ENCODE results near the gene GPC1.
"Not testable (repeated sequence)": the region's sequence is repeated elsewhere in the genome, so short reads cannot be mapped to it uniquely, and the experiment has no call there.

GPC1 gene, protein sequence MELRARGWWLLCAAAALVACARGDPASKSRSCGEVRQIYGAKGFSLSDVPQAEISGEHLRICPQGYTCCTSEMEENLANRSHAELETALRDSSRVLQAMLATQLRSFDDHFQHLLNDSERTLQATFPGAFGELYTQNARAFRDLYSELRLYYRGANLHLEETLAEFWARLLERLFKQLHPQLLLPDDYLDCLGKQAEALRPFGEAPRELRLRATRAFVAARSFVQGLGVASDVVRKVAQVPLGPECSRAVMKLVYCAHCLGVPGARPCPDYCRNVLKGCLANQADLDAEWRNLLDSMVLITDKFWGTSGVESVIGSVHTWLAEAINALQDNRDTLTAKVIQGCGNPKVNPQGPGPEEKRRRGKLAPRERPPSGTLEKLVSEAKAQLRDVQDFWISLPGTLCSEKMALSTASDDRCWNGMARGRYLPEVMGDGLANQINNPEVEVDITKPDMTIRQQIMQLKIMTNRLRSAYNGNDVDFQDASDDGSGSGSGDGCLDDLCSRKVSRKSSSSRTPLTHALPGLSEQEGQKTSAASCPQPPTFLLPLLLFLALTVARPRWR

GRCh38 chr2:240435457-240435947, at the start of gene GPC1:
Gene GPC1 (plus strand): TSS chr2:240435663. CDS start chr2:240435919, 256 bp downstream.
- peak; percentile 19 to 78 for DNase-seq

DNA sequence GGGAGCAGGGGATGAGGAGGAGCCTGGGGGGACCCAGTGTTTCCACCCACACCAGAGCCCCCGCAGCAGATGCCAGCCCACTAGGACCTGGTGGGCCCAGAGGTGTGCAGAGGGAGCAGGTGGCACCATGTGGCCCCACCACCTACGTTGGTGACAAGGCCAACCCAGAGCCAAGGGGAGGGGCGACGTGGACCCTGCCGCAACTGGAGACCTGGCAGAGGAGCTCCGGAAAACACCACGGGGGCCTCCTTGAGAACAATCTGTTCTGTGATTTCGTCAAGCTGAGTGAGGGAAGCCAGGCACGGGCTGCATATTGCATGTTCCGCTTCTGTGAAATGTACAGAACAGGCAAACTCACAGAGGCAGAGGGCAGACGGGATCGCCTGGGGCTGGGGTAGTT, 49.1 kb upstream of the GPC1 start:
- DNase-seq = no peak

- not testable (repeated sequence) for DNase-seq
Measured at GRCh38 chr2:240386743-240387142, 48.7 kb upstream of the GPC1 start.

DNA sequence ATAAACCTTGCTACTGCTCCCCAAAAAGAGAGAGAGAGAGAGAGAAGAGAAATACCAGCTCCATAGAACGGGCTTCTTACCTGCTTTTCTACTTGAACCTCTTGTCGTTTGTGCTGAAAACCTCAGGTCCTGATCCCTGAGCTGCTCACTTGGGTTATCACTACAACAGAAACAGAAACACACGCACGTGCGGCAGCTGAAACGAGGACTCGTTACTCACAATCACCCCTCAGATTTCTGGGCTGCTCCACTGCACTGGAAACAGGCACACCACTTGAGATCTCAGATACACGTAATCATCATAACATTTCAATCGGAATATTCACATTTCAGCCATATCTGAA, 48.2 kb upstream of the GPC1 start:
- no peak for DNase-seq

- no peak for DNase-seq
Measured at GRCh38 chr2:240387669-240388358, 47.6 kb upstream of the GPC1 start.

DNA sequence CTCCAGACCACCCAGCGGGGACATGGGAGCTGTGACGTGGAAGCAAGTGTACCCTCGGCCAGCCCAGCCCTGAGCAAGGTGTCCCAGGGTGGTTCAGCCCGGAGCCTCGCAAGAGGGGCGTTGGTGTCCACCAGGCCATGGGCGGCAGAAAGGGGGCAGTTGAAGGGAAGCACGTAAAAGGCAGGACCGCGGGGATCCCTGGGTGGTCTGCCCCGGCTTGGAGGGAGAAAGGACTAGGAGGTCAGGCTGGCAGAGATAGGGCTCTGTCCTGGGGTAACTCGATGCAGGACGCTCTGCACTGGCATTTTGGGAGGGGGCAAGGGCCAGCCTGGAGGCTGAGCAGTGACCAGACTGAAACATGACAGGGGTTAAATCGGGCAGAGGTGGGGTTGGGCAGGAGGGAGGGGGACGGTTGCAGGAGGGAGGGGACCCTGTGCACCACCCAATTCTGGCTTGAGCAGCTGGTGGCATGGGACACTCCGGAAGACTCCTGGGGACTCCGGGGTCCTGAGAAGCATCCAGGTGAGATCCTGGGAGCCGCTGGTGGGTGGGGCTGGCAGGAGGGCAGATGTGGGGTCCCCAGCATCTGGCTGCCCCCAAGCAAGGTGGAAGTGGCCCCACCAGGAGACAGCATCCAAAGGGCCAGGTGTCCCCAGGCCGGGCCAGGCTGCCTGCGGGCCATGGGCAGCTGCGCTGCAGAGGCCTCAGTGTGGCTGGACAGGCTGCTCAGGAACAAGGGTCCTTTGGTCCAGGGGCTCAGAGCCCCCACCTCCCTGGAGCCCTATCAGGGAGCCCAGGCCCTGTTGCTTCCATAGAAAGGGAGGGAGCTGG, 46.8 kb upstream of the GPC1 start:
- DNase-seq = no peak

DNA sequence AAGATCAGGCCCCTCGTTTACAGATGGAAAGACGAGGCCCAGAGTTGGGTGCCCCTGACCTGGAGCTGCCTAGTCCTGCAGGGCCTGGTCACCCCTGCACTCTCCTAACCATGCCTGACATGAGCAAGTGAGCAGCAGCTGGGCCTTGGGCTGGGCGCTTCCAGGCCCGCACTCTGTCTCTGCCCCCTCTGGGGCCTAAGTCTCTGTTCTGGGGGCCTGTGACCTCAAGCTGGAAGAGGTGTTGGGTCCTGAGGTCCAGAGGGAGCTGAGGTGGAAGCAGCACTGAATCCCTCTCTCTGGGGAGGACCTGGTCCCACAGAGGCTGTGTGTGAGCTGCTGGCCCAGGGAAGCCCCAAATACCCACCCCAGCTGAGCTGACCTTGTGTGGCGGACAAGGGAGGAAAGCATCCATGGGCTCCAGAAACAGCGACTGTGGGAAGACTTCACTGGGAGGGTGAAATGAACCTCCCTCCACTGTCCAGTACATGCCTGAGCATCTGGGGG, 46.1 kb upstream of the GPC1 start:
- no peak for DNase-seq

DNA sequence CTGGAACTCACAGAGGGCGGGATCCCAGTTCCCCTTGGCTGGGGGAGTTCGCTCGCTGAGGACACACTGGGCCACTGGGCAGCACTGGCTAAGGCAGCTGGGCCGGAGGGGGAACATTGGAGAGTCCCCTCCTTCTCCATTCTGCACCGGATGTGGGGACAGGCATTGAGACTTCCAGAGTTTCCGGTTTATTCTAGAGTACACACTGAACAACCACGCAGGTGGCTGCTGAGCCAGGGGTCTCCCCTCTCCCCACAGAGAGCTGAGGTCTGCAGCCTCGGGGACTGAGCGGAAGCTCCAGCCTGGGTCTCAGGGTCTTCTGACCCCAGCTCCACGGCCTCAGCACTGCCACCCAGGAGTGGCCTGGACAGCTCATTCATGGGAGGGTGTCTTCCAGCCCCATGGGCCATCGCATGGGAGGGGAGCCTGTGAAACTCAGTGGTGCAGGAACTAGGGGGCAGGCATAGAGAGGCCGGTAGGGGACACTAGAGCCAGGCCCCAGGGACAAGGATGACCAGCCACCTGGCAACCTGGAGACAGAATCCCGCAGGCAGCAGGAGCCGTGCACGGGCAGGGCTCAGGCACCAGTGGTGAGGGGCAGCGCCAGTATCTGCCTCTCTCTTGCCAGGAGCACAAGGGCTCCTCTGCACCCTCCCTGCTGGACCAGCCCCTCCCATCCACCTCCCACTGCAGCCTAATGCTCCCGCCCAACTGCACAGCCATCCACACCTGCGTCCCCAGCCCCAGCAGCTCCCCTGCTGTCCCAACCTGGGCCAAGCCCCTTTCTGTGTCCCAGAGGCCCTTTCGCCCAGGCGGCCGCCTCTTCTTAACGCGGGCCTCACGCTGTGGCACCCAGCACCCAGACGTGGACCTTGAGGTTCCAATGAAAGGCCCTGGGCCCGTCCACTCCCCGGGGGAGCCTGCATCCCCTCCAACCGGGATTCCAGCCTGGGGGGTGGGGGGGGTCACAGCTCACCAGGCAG, 45.1 kb upstream of the GPC1 start:
- no peak for DNase-seq

- DNase-seq = no peak
Measured at GRCh38 chr2:240391111-240392051, 44.1 kb upstream of the GPC1 start.

DNA sequence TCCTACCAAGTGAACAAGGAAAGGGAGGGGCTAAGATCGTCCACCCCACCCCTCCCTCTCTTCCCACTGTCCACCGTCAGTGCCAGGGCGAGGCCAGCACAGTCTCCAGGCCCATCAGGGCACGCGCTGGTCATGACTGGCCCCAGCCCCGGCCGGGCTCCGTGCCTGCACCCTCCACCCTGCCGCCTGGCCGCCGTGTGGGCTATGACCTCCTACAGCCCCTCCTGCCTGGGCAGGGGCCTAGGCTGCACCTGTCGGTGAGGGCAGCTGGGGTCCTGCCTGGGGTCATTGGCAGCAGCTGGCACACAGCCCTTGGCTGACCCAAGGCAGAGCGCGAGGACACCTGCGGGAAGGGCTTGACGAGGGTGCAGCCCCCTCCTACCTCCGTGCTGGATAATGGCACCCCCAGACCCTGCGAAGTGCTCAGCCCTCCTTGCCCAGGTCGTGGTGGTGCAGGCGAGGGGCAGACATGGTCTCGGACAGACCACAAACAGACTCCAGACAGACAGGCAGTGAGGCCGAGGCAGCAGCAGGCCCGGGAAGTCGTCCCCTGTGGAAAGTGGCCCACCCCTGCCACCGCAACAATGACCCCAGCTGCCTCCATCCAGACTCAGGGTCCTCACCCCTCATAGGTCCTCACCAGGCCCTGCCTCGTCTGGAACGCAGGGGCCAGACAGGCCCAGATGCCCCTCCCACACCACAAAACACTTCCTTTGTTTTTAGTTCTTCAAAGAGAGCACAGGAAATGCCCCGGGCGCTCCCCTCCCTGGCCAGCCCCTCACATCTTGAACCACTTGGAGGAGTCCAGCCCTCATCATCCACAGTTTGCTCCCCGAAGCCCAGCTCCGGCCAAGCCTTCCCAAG, 43.1 kb upstream of the GPC1 start:
- DNase-seq = no peak

GRCh38 chr2:240392948-240393830, 42.3 kb upstream of the GPC1 start:
- no peak for DNase-seq

DNA sequence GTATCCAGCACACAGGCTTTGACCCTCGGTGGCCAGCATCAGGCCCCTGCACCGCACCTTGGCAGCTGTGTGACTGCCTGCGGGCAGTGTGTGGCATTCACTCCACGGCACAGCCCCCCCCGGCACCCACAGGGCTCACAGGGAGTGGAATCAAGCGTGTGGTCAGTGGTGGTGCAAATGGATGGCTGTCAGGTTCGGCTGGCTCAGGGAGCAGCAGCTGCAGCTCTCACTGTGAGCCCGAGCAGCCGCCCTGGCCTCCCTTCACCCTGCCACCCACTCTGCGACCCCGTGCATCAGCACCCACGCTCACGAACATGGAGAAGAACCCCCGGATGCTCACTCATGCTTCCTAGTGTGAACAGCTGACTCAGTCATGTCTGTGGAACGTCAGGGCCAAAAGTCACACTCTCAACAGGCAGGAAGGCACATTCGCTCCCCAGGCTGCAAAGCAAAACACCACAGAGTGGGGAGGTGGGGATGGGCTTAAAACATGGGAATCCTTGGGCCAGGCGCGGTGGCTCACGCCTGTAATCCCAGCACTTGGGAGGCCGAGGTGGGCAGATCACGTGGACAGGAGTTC, 41.5 kb upstream of the GPC1 start:
- no peak for DNase-seq

DNA sequence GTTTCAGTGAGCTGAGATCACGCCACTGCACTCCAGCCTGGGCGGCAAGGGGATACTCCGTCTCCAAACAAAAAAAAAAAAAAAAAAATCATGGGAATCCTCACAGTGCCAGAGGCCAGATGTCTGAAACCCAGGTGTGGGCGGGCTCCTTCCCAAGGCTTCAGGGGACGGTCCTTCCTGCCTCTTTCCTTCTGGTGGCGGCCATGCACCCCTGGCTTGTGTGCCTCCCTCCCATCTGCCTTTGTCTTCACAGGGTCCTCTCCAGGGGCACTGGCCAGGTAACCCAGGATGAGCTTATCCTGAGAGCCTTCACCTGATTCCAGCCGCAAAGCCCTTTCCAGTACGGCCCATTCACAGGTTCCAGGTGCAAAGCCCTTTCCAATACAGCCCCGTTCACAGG, 40.9 kb upstream of the GPC1 start:
- no peak for DNase-seq

GRCh38 chr2:240395448-240395847, 40.0 kb upstream of the GPC1 start:
- DNase-seq = no peak

- no peak for DNase-seq
Measured at GRCh38 chr2:240395896-240396622, 39.4 kb upstream of the GPC1 start.

DNA sequence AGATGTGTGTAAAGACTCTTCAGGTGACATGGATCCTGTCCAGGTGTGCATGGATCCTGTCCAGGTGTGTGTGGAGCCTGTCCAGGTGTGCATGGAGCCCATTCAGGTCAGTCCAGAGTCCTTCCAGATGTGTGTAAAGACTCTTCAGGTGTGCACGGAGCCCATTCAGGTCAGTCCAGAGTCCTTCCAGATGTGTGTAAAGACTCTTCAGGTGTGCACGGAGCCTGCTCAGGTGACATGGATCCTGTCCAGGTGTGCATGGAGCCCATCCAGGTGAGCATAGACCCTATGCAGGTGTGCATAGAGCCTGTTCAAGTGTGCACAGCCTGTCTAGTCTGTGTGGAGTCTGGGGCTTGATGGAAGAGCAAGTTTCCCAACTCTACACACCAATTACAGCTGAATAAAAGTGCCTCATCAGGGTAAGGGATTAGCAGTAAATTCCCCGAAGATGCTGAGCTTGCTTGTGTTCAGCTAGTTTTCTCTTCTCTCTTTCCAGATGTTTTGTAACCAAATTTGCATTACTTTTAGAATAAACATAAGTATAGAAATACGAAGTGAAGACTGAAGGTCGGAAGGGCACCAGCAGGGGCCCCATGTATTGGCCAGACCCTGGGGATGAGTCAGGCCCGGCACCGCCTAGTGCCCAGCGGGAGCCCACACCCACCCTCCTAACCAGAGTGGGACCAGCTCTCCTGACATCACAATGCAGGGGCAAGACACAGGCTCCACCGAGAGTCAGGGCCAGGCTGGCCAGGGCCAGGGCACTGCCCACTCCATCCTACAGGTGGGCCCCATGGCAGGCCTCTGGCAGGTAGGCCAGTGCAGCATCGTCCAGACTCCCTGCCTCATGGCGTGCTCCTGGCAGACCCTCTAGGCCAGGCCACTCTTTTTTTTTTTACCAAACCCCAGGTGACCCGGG, 38.6 kb upstream of the GPC1 start:
- no peak for DNase-seq

Data from NCI-H446 (cell line).